H1 (cell line): ENCODE data around the gene C16orf90. TPM values are rescaled to one million over a fixed set of nuclear protein-coding genes. Genes with fewer than 3 reads are reported as not detected.

Source experiments
- CTCF ChIA-PET: fragments of 300-600 bp; sonication (Branson Sonifier 250); formaldehyde crosslinking; loops from one replicate; lab custom pipeline; 2021; ENCODE audit not compliant: partially characterized antibody; lab: Charles Lee
- POLR2A ChIA-PET: fragments of 300-600 bp; sonication (Branson Sonifier 250); formaldehyde crosslinking; loops from one replicate; lab custom pipeline; 2021; ENCODE audit warnings: inconsistent platforms; ENCODE audit not compliant: partially characterized antibody; lab: Charles Lee
- DNase-seq, 2 experiments: peaks; one replicate each; pipeline versions ENCODE4 v3.0.0 to v3.0.0-alpha.2; 2010 to 2022; ENCODE audit warnings: low spot score in 2 of 2, low read depth in 1 of 2, mixed read lengths in 1 of 2
- FAIRE-seq: peaks from 2 replicates; lab custom pipeline; 2011; peaks lifted over from hg19 to GRCh38; lab: Jason Lieb, UNC
- H2AFZ ChIP-seq: 2 replicates; pipeline ENCODE4 v1.8.1; 2012; ENCODE audit warnings: low read length, inconsistent platforms
- H2AK5ac ChIP-seq: 2 replicates; pipeline ENCODE4 v1.6.1; 2013; ENCODE audit warnings: low read depth, low read length
- H2BK120ac ChIP-seq: replicated peaks from 2 replicates; pipeline ENCODE3; 2013; ENCODE audit warnings: low read depth, low read length, inconsistent platforms
- H2BK12ac ChIP-seq: 2 replicates; pipeline ENCODE4 v1.6.1; 2013; ENCODE audit warnings: low read depth, low read length
- H2BK15ac ChIP-seq: 2 replicates; pipeline ENCODE4 v1.6.1; 2013; ENCODE audit warnings: low read length
- H2BK20ac ChIP-seq: 2 replicates; pipeline ENCODE4 v1.6.1; 2013; ENCODE audit warnings: low read length
- H2BK5ac ChIP-seq: 2 replicates; pipeline ENCODE4 v1.6.1; 2013; ENCODE audit warnings: low read depth, low read length
- H3K14ac ChIP-seq: 2 replicates; pipeline ENCODE4 v1.6.1; 2013; ENCODE audit warnings: inconsistent platforms; ENCODE audit not compliant: insufficient read length
- H3K18ac ChIP-seq: 2 replicates; pipeline ENCODE4 v1.6.1; 2013; ENCODE audit warnings: low read length; ENCODE audit errors: extremely low read depth
- H3K23ac ChIP-seq: 2 replicates; pipeline ENCODE4 v1.6.1; 2013; ENCODE audit warnings: inconsistent platforms; ENCODE audit not compliant: insufficient read length
- H3K23me2 ChIP-seq: 2 replicates; pipeline ENCODE4 v1.6.1; 2013; ENCODE audit warnings: low read depth, low read length
- H3K27ac ChIP-seq: 2 replicates; pipeline ENCODE4 v1.6.1; 2011; ENCODE audit warnings: low read depth, low read length, inconsistent platforms
- H3K27me3 ChIP-seq, 4 experiments: replicated peaks in 1 of 4; 1 replicate in 1 of 4; 2 replicates in 3 of 4; pipeline versions ENCODE4 v1.6.1 to v1.8.1; 2011 to 2013; ENCODE audit warnings: low read length in 3 of 4, mild to moderate bottlenecking in 3 of 4, inconsistent platforms in 2 of 4, mixed read lengths in 2 of 4, moderate library complexity in 1 of 4; ENCODE audit not compliant: control insufficient read depth in 3 of 4, insufficient read depth in 3 of 4; ENCODE audit errors: extremely low read depth in 1 of 4
- H3K36me3 ChIP-seq, 4 experiments: 2 replicates each; pipeline versions ENCODE4 v1.6.1 to v1.8.1; 2011 to 2013; ENCODE audit warnings: mild to moderate bottlenecking in 4 of 4, low read length in 3 of 4, moderate library complexity in 2 of 4, control low read depth in 1 of 4, inconsistent platforms in 1 of 4; ENCODE audit not compliant: insufficient read depth in 4 of 4, control insufficient read depth in 2 of 4
- H3K4ac ChIP-seq: replicated peaks from 2 replicates; pipeline ENCODE3; 2013; ENCODE audit warnings: low read length, low read depth, mixed read lengths, inconsistent platforms; ENCODE audit not compliant: insufficient read length
- H3K4me1 ChIP-seq, 4 experiments: replicated peaks in 1 of 4; 1 replicate in 1 of 4; 2 replicates in 3 of 4; pipeline versions ENCODE4 v1.6.1 to v1.8.1; 2011 to 2013; ENCODE audit warnings: low read length in 3 of 4, inconsistent platforms in 2 of 4, mixed read lengths in 1 of 4; ENCODE audit not compliant: insufficient read depth in 4 of 4, control insufficient read depth in 3 of 4
- H3K4me2 ChIP-seq, 2 experiments: 2 replicates each; pipeline versions ENCODE4 v1.6.1 to v1.8.1; 2011 to 2013; ENCODE audit warnings: low read depth in 2 of 2, low read length in 2 of 2, control low read depth in 1 of 2, inconsistent platforms in 1 of 2, mild to moderate bottlenecking in 1 of 2; ENCODE audit not compliant: insufficient read depth in 1 of 2
- H3K4me3 ChIP-seq, 4 experiments: fragments of 200-600, 300-600 bp in 1 of 4; sonication (generic), shearing (Covaris generic), sonication (Bioruptor Twin) in 1 of 4; 2 replicates each; pipeline versions ENCODE4 v1.5.1 to v1.8.1; 2011 to 2016; ENCODE audit warnings: low read length in 4 of 4, low read depth in 3 of 4, control low read depth in 2 of 4, inconsistent platforms in 2 of 4, mild to moderate bottlenecking in 2 of 4, mixed read lengths in 1 of 4, moderate library complexity in 1 of 4; ENCODE audit not compliant: insufficient read depth in 2 of 4; ENCODE audit errors: extremely low read depth in 1 of 4
- H3K56ac ChIP-seq: replicated peaks from 2 replicates; pipeline ENCODE3; 2013; ENCODE audit warnings: low read depth, mild to moderate bottlenecking, mixed read lengths, low read length, inconsistent platforms; ENCODE audit not compliant: insufficient read length
- H3K79me1 ChIP-seq: 2 replicates; pipeline ENCODE4 v1.6.1; 2013; ENCODE audit warnings: low read depth, low read length, control low read depth
- H3K79me2 ChIP-seq, 2 experiments: 2 replicates each; pipeline versions ENCODE4 v1.6.1 to v1.8.1; 2012 to 2013; ENCODE audit warnings: low read length in 2 of 2, mild to moderate bottlenecking in 2 of 2, inconsistent platforms in 1 of 2; ENCODE audit not compliant: insufficient read depth in 2 of 2, control insufficient read depth in 1 of 2
- H3K9ac ChIP-seq, 4 experiments: replicated peaks in 1 of 4; 1 replicate in 1 of 4; 2 replicates in 3 of 4; pipeline versions ENCODE4 v1.6.1 to v1.8.1; 2011 to 2013; ENCODE audit warnings: low read depth in 3 of 4, low read length in 3 of 4, control low read depth in 2 of 4, mild to moderate bottlenecking in 2 of 4, moderate library complexity in 2 of 4, inconsistent platforms in 1 of 4; ENCODE audit errors: extremely low read depth in 1 of 4
- H3K9me3 ChIP-seq, 2 experiments: 2 replicates each; pipeline versions ENCODE4 v1.6.1 to v1.8.1; 2012 to 2013; ENCODE audit warnings: mild to moderate bottlenecking in 2 of 2, moderate library complexity in 2 of 2, control low read depth in 1 of 2, inconsistent platforms in 1 of 2, low read depth in 1 of 2, low read length in 1 of 2, mixed read lengths in 1 of 2; ENCODE audit not compliant: insufficient read depth in 2 of 2
- H4K20me1 ChIP-seq, 2 experiments: replicated peaks in 1 of 2; 2 replicates each; pipeline versions ENCODE3 to v1.8.1; 2011 to 2013; ENCODE audit warnings: inconsistent platforms in 2 of 2, low read length in 2 of 2, mild to moderate bottlenecking in 1 of 2; ENCODE audit not compliant: insufficient read depth in 2 of 2, control insufficient read depth in 1 of 2
- H4K5ac ChIP-seq: 2 replicates; pipeline ENCODE4 v1.6.1; 2013; ENCODE audit warnings: low read length, low read depth, mixed read lengths, inconsistent platforms; ENCODE audit not compliant: insufficient read length
- H4K8ac ChIP-seq: 2 replicates; pipeline ENCODE4 v1.8.0; 2013; ENCODE audit warnings: mild to moderate bottlenecking, moderate library complexity, low read length, inconsistent platforms; ENCODE audit not compliant: insufficient read depth; ENCODE audit errors: extremely low read depth
- H4K91ac ChIP-seq: replicated peaks from 2 replicates; pipeline ENCODE3; 2013; ENCODE audit warnings: low read length, mixed read lengths, inconsistent platforms; ENCODE audit not compliant: insufficient read length
- EGR1 ChIP-seq: IDR thresholded peaks from 2 replicates; pipeline ENCODE4 v1.6.1; 2011; ENCODE audit warnings: low read depth, low read length, borderline replicate concordance
- EP300 ChIP-seq, 2 experiments: IDR thresholded peaks; 1 replicate in 1 of 2; 2 replicates in 1 of 2; pipeline ENCODE4 v1.6.1; 2011 to 2012; ENCODE audit warnings: low read depth in 2 of 2, low read length in 2 of 2, mild to moderate bottlenecking in 2 of 2, borderline replicate concordance in 1 of 2, inconsistent platforms in 1 of 2, moderate library complexity in 1 of 2
- FOSL1 ChIP-seq: IDR thresholded peaks from 2 replicates; pipeline ENCODE4 v1.6.1; 2011; ENCODE audit warnings: mild to moderate bottlenecking, low read depth, low read length, moderate library complexity; ENCODE audit not compliant: insufficient read depth
- GABPA ChIP-seq: IDR thresholded peaks from 2 replicates; pipeline ENCODE4 v1.6.1; 2011; ENCODE audit warnings: mild to moderate bottlenecking, low read length, moderate library complexity, borderline replicate concordance; ENCODE audit not compliant: insufficient read depth
- HDAC6 ChIP-seq: IDR thresholded peaks from one replicate; pipeline ENCODE4 v1.7.1; 2012; ENCODE audit warnings: low read depth, mild to moderate bottlenecking, inconsistent platforms, low read length, moderate library complexity
- KDM4A ChIP-seq: IDR thresholded peaks from one replicate; pipeline ENCODE4 v1.7.1; 2012; ENCODE audit warnings: low read depth, mild to moderate bottlenecking, moderate library complexity, low read length, inconsistent platforms; ENCODE audit not compliant: severe bottlenecking
- KDM5A ChIP-seq: fragments of 200-600 bp; IDR thresholded peaks from 2 replicates; pipeline ENCODE4 v1.7.1; 2012; ENCODE audit warnings: mild to moderate bottlenecking, low read length, inconsistent platforms, mixed read lengths
- MAFK ChIP-seq: IDR thresholded peaks from 2 replicates; pipeline ENCODE4 v1.6.1; 2012; ENCODE audit warnings: low read depth, mild to moderate bottlenecking, improper control_type of control experiment, low read length
- POU5F1 ChIP-seq: IDR thresholded peaks from 2 replicates; pipeline ENCODE4 v1.6.1; 2011; ENCODE audit warnings: low read depth, mild to moderate bottlenecking, low read length, moderate library complexity
- RAD21 ChIP-seq, 2 experiments: IDR thresholded peaks in 1 of 2; conservative IDR thresholded peaks in 1 of 2; 2 replicates each; pipeline ENCODE4 v1.6.1; 2011; ENCODE audit warnings: low read depth in 2 of 2, low read length in 2 of 2, improper control_type of control experiment in 1 of 2, inconsistent platforms in 1 of 2, mild to moderate bottlenecking in 1 of 2, moderate library complexity in 1 of 2
- SIX5 ChIP-seq: IDR thresholded peaks from 2 replicates; pipeline ENCODE4 v1.6.1; 2011; ENCODE audit warnings: mild to moderate bottlenecking, low read depth, low read length
- SUZ12 ChIP-seq: fragments of 200-600 bp; sonication (generic); IDR thresholded peaks from 2 replicates; pipeline ENCODE4 v1.6.1; 2012; ENCODE audit warnings: mild to moderate bottlenecking, inconsistent platforms, low read length, moderate library complexity, mixed read lengths
- ZNF274 ChIP-seq: IDR thresholded peaks from 2 replicates; pipeline ENCODE4 v1.7.0; 2012; ENCODE audit warnings: low read length, borderline replicate concordance; ENCODE audit errors: extremely low read depth
- WGBS, 2 experiments: shearing (Covaris generic) in 1 of 2; methylation state at CpG; one replicate each; pipeline versions ENCODE4 v1.1.6 to v1.1.7; 2013 to 2015; ENCODE audit warnings: low lambda C conversion rate in 2 of 2, mixed read lengths in 2 of 2, inconsistent platforms in 1 of 2, low coverage in 1 of 2, missing lambda C conversion rate in 1 of 2; ENCODE audit not compliant: insufficient replicate concordance in 2 of 2, insufficient coverage in 1 of 2, insufficient read length in 1 of 2; ENCODE audit errors: extremely low coverage in 1 of 2, missing lambda C conversion rate in 1 of 2; 5-methylcytosine and 5-hydroxymethylcytosine counted together
- polyA plus RNA-seq, 7 experiments: library from polyadenylated mRNA; depleted of rRNA in 3 of 7; stranded (reverse) in 5 of 7; unstranded in 2 of 7; fragments of >200 nt in 5 of 7; fragments of 200-250 nt in 2 of 7; gene quantifications; 1 replicate in 5 of 7; 2 replicates in 1 of 7; 4 replicates in 1 of 7; pipeline versions ENCODE4 v1.2.1 to v1.2.3, GENCODE V29; 2011 to 2013; ENCODE audit warnings: missing spikeins in 2 of 7, mixed read lengths in 2 of 7
- total RNA-seq: library from RNA; stranded (reverse); fragmentation: NEBNext Ultra II Directional; extraction: Animal tissue kit (Norgen Biotek cat#: 25700); gene quantifications from 2 replicates; pipeline ENCODE4 v1.2.1, GENCODE V29; 2021
- TF ChIP-seq, protein P1 (sequence below): IDR thresholded peaks from 2 replicates; pipeline ENCODE4 v1.6.1; 2012; ENCODE audit warnings: inconsistent platforms

Gene C16orf90
- total and polyA plus RNA-seq, 2 of the 8 experiments (the other 6 are each of a cell fraction or from before 2014, with no cell fraction given): not detected

DNA sequence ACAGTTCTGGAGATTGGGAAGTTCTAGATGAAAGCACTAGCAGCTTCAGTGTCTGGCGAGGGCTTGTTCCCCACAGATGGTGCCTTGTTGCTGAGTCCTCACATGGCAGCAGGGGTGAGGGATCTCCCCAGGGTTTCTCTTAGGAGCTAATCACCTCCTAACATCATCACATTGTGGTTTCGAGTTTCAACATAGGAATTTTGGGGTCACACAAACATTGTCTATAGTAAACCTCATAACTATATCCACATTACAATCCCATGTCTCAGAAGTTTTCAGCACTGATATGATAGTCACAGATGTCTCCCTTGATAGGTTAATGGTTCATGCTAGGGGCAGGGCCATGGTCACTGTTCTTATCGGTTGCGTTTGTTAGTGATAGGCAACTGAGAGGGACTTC lies 19.3 kb upstream of the C16orf90 start:
- Histone ChIP-seq H3K18ac (no peak overlapping the region), H3K4me2 (no peak overlapping the region), H3K4ac (no peak overlapping the region), H3K79me1 (no peaks in the 10 kb centered on the region), H4K20me1 (no peaks in the 10 kb centered on the region), H2BK20ac (no peak overlapping the region), H4K8ac (no peak overlapping the region), H3K56ac (no peak overlapping the region), H2BK120ac (no peak overlapping the region), H3K27ac (no peak overlapping the region), H3K4me3 (no peak overlapping the region), H2BK5ac (no peak overlapping the region), H4K91ac (no peak overlapping the region), H3K27me3 (no peaks in the 10 kb centered on the region), H3K14ac (no peak overlapping the region), H3K4me1 (no peaks in the 10 kb centered on the region), H3K36me3 (peaks cover 0 to 34% (median 11%) of the 10 kb centered on the region in 4 experiments; a peak in 7 of 8 replicates), H3K23me2 (no peaks in the 10 kb centered on the region), H3K23ac (no peak overlapping the region), H4K5ac (no peak overlapping the region), H3K9ac (no peak overlapping the region), H2AK5ac (no peak overlapping the region), H2BK15ac (no peak overlapping the region), H2AFZ (no peak overlapping the region), H3K9me3 (no peaks in the 10 kb centered on the region), H3K79me2 (no peaks in the 10 kb centered on the region), H2BK12ac (no peak overlapping the region)
- CTCF ChIA-PET: no interaction called here
- 91% methylated on average over 4 of the region's 4 CpGs; no CpG with 5 or more reads in 1 of the 2 experiments for WGBS, 2 experiments
- POLR2A ChIA-PET: interaction anchor here (1.3 kb wide), 1 partner anchor 16 kb away, joined by 3 read pairs; no protein-coding TSS in a partner anchor
- FAIRE-seq (no peak), DNase-seq (no peak)
- no peak for TF ChIP-seq SIX5
- TF ChIP-seq, protein P1, sequence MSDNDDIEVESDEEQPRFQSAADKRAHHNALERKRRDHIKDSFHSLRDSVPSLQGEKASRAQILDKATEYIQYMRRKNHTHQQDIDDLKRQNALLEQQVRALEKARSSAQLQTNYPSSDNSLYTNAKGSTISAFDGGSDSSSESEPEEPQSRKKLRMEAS: no peak
- no peak for TF ChIP-seq EP300 (IDR thresholded peaks at IDR 0.05; ENCODE audit: borderline replicate concordance in 1 of 2, low read depth in 2 of 2, low read length in 2 of 2)
- no peak for TF ChIP-seq EGR1
- no peak for TF ChIP-seq KDM4A
- no peak for TF ChIP-seq MAFK
- TF ChIP-seq ZNF274: no peak
- TF ChIP-seq FOSL1: no peak
- no peak for TF ChIP-seq HDAC6
- TF ChIP-seq GABPA: no peak
- no peak for TF ChIP-seq RAD21 (IDR thresholded peaks at IDR 0.05 in 1 of 2, conservative IDR thresholded peaks at IDR 0.05 in 1 of 2; ENCODE audit: low read depth in 2 of 2, low read length in 2 of 2)
- no peak for TF ChIP-seq SUZ12
- TF ChIP-seq KDM5A: no peak
- TF ChIP-seq POU5F1: no peak
